Measurements from ENCODE around the gene STPG4. TPM values are rescaled to one million over a fixed set of nuclear protein-coding genes. Genes with fewer than 3 reads are reported as not detected.

Gene STPG4
- total RNA-seq, 2 donors from 2014 or later: 1.4 TPM; not detected in 1

GRCh38 chr2:47134386-47135090, 20.6 kb downstream of the STPG4 start:
- no peaks in the 10 kb centered on the region for H3K4me1 ChIP-seq (replicated peaks)
- H3K4me3 ChIP-seq: no peak overlapping the region
- 80% methylated on average over 3 of the region's 3 CpGs for WGBS
- H3K36me3 ChIP-seq: no peaks in the 10 kb centered on the region
- intact Hi-C loops (cut with DNase I): no loop called here
- H3K27ac ChIP-seq: no peak overlapping the region
- no peak for DNase-seq (ENCODE audit: low spot score)
- H3K27me3 ChIP-seq (replicated peaks; ENCODE audit: insufficient read depth): no peaks in the 10 kb centered on the region
- no peaks in the 10 kb centered on the region for H3K9me3 ChIP-seq
- TF ChIP-seq CTCF (IDR thresholded peaks at IDR 0.05): no peak
- TF ChIP-seq POLR2A (IDR thresholded peaks at IDR 0.05): no peak
- TF ChIP-seq POLR2AphosphoS5 (IDR thresholded peaks at IDR 0.05): no peak

GRCh38 chr2:47133046-47133445, 22.1 kb downstream of the STPG4 start:
- Histone ChIP-seq H3K9me3 (no peaks in the 10 kb centered on the region), H3K4me3 (no peak overlapping the region), H3K36me3 (no peaks in the 10 kb centered on the region), H3K27ac (no peak overlapping the region), H3K27me3 (replicated peaks; ENCODE audit: insufficient read depth) (no peaks in the 10 kb centered on the region), H3K4me1 (replicated peaks) (no peaks in the 10 kb centered on the region)
- DNase-seq (ENCODE audit: low spot score): no peak
- TF ChIP-seq CTCF (IDR thresholded peaks at IDR 0.05): no peak
- TF ChIP-seq POLR2AphosphoS5 (IDR thresholded peaks at IDR 0.05): no peak
- TF ChIP-seq POLR2A (IDR thresholded peaks at IDR 0.05): no peak
- 95% methylated on average over 4 of the region's 4 CpGs for WGBS
- intact Hi-C loops (cut with DNase I): no loop called here

DNA sequence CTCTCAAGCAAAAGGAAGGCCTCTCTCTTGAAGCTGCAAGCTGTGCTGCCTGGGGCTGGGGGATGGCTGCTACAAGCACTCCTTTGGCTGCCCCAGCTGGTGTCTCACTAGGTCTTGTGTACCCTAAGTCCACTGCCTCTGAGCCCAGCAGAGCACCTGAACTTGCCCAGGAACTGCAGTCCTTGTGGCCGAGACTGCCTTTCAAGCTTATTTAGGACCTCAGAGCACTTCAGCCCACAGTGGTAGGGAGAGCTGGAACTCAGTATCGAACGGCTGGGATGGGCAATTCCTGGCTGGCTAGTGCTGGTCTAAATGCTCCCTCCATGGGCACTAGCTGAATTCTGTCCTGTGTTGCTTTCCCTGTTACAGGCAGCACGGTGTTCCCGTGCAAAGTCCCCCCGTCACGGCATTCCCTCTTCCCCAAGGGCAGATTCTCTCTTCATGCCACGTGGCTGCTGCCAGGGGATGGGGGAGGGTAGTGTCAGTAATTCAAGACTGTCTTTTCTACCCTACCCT, 25.9 kb downstream of the STPG4 start:
- 72% methylated on average over 8 of the region's 8 CpGs for WGBS
- intact Hi-C loops (cut with DNase I): no loop called here
- Histone ChIP-seq H3K4me1 (replicated peaks) (no peaks in the 10 kb centered on the region), H3K36me3 (no peaks in the 10 kb centered on the region), H3K27ac (no peak overlapping the region), H3K27me3 (replicated peaks; ENCODE audit: insufficient read depth) (no peaks in the 10 kb centered on the region), H3K9me3 (no peaks in the 10 kb centered on the region), H3K4me3 (no peak overlapping the region)
- DNase-seq (ENCODE audit: low spot score): no peak
- TF ChIP-seq POLR2AphosphoS5 (IDR thresholded peaks at IDR 0.05): no peak
- no peak for TF ChIP-seq CTCF (IDR thresholded peaks at IDR 0.05)
- no peak for TF ChIP-seq POLR2A (IDR thresholded peaks at IDR 0.05)

GRCh38 chr2:47128705-47129104, 26.4 kb downstream of the STPG4 start:
- no peak for TF ChIP-seq POLR2A (IDR thresholded peaks at IDR 0.05)
- no peak for TF ChIP-seq POLR2AphosphoS5 (IDR thresholded peaks at IDR 0.05)
- TF ChIP-seq CTCF (IDR thresholded peaks at IDR 0.05): no peak
- Histone ChIP-seq H3K9me3 (no peaks in the 10 kb centered on the region), H3K4me3 (no peak overlapping the region), H3K27me3 (replicated peaks; ENCODE audit: insufficient read depth) (no peaks in the 10 kb centered on the region), H3K36me3 (no peaks in the 10 kb centered on the region), H3K27ac (no peak overlapping the region), H3K4me1 (replicated peaks) (no peaks in the 10 kb centered on the region)
- no peak for DNase-seq (ENCODE audit: low spot score)
- intact Hi-C loops (cut with DNase I): no loop called here
- WGBS: 100% methylated on average over 1 of the region's 2 CpGs

All from prostate gland (tissue), 2 donors.